ENCODE results near the gene FBXO48. TPM values are rescaled to one million over a fixed set of nuclear protein-coding genes. Genes with fewer than 3 reads are reported as not detected.

Gene FBXO48
- polyA plus RNA-seq, 2 donors = 0.44 to 0.61 TPM

- H3K27me3 ChIP-seq (ENCODE audit: control insufficient read depth in 1 of 2, insufficient read depth in 2 of 2, low read length in 2 of 2) = no peaks in the 10 kb centered on the region
- H3K36me3 ChIP-seq (ENCODE audit: control insufficient read depth in 2 of 2, insufficient read depth in 2 of 2, low read length in 1 of 2) = no peaks in the 10 kb centered on the region
- 40 to 61% methylated on average over 1 of the region's 1 CpG for WGBS, 2 donors
- peaks cover 2 to 7% of the 10 kb centered on the region in 2 donors for H3K4me1 ChIP-seq (ENCODE audit: control insufficient read depth in 2 of 2, insufficient read depth in 2 of 2, low read length in 1 of 2)
- H3K27ac ChIP-seq (ENCODE audit: low read depth in 2 of 2, low read length in 1 of 2) = no peak overlapping the region
- no peaks in the 10 kb centered on the region for H3K9me3 ChIP-seq (ENCODE audit: control insufficient read depth in 2 of 2, insufficient read depth in 1 of 2, low read depth in 1 of 2, low read length in 1 of 2)
- no peak overlapping the region for H3K4me3 ChIP-seq (ENCODE audit: low read depth in 1 of 2, low read length in 2 of 2)
Observed at GRCh38 chr2:68418419-68418818, 48.7 kb downstream of the FBXO48 start.

GRCh38 chr2:68417926-68418325, 49.2 kb downstream of the FBXO48 start:
- Histone ChIP-seq H3K36me3 (ENCODE audit: control insufficient read depth in 2 of 2, insufficient read depth in 2 of 2, low read length in 1 of 2) (no peaks in the 10 kb centered on the region), H3K9me3 (ENCODE audit: control insufficient read depth in 2 of 2, insufficient read depth in 1 of 2, low read depth in 1 of 2, low read length in 1 of 2) (no peaks in the 10 kb centered on the region), H3K27me3 (ENCODE audit: control insufficient read depth in 1 of 2, insufficient read depth in 2 of 2, low read length in 2 of 2) (no peaks in the 10 kb centered on the region), H3K4me1 (ENCODE audit: control insufficient read depth in 2 of 2, insufficient read depth in 2 of 2, low read length in 1 of 2) (peaks cover 2 to 7% of the 10 kb centered on the region in 2 donors), H3K27ac (ENCODE audit: low read depth in 2 of 2, low read length in 1 of 2) (no peak overlapping the region), H3K4me3 (ENCODE audit: low read depth in 1 of 2, low read length in 2 of 2) (no peak overlapping the region)
- WGBS, 2 donors = 48 to 80% methylated on average over 1 of the region's 1 CpG

- no peaks in the 10 kb centered on the region for H3K27me3 ChIP-seq (ENCODE audit: control insufficient read depth in 1 of 2, insufficient read depth in 2 of 2, low read length in 2 of 2)
- H3K4me1 ChIP-seq (ENCODE audit: control insufficient read depth in 2 of 2, insufficient read depth in 2 of 2, low read length in 1 of 2) = peaks cover 2 to 7% of the 10 kb centered on the region in 2 donors
- no peaks in the 10 kb centered on the region for H3K9me3 ChIP-seq (ENCODE audit: control insufficient read depth in 2 of 2, insufficient read depth in 1 of 2, low read depth in 1 of 2, low read length in 1 of 2)
- no peaks in the 10 kb centered on the region for H3K36me3 ChIP-seq (ENCODE audit: control insufficient read depth in 2 of 2, insufficient read depth in 2 of 2, low read length in 1 of 2)
- H3K4me3 ChIP-seq (ENCODE audit: low read depth in 1 of 2, low read length in 2 of 2) = no peak overlapping the region
- 64 to 72% methylated on average over 9 of the region's 9 CpGs for WGBS, 2 donors
- H3K27ac ChIP-seq (ENCODE audit: low read depth in 2 of 2, low read length in 1 of 2) = peak overlapping the region in 1 of 2 donors; percentile 66
Observed at GRCh38 chr2:68416081-68416675, 50.9 kb downstream of the FBXO48 start.

- Histone ChIP-seq H3K4me1 (ENCODE audit: control insufficient read depth in 2 of 2, insufficient read depth in 2 of 2, low read length in 1 of 2) (peaks cover 2 to 7% of the 10 kb centered on the region in 2 donors), H3K27me3 (ENCODE audit: control insufficient read depth in 1 of 2, insufficient read depth in 2 of 2, low read length in 2 of 2) (no peaks in the 10 kb centered on the region), H3K36me3 (ENCODE audit: control insufficient read depth in 2 of 2, insufficient read depth in 2 of 2, low read length in 1 of 2) (no peaks in the 10 kb centered on the region)
Observed at GRCh38 chr2:68415521-68415920, 51.6 kb downstream of the FBXO48 start.

GRCh38 chr2:68414876-68415275, 52.2 kb downstream of the FBXO48 start:
- WGBS, 2 donors = 59 to 67% methylated on average over 3 of the region's 3 CpGs
- peaks cover 2 to 7% of the 10 kb centered on the region in 2 donors for H3K4me1 ChIP-seq (ENCODE audit: control insufficient read depth in 2 of 2, insufficient read depth in 2 of 2, low read length in 1 of 2)

More at GRCh38 chr2:68415521-68415920, 51.6 kb downstream of the FBXO48 start:
- Histone ChIP-seq H3K4me3 (ENCODE audit: low read depth in 1 of 2, low read length in 2 of 2) (no peak overlapping the region), H3K27ac (ENCODE audit: low read depth in 2 of 2, low read length in 1 of 2) (no peak overlapping the region), H3K9me3 (ENCODE audit: control insufficient read depth in 2 of 2, insufficient read depth in 1 of 2, low read depth in 1 of 2, low read length in 1 of 2) (no peaks in the 10 kb centered on the region)

GRCh38 chr2:68414452-68414851, 52.6 kb downstream of the FBXO48 start:
- no peaks in the 10 kb centered on the region for H3K9me3 ChIP-seq (ENCODE audit: control insufficient read depth in 2 of 2, insufficient read depth in 1 of 2, low read depth in 1 of 2, low read length in 1 of 2)
- H3K4me1 ChIP-seq (ENCODE audit: control insufficient read depth in 2 of 2, insufficient read depth in 2 of 2, low read length in 1 of 2) = peaks cover 2 to 7% of the 10 kb centered on the region in 2 donors
- H3K27me3 ChIP-seq (ENCODE audit: control insufficient read depth in 1 of 2, insufficient read depth in 2 of 2, low read length in 2 of 2) = no peaks in the 10 kb centered on the region
- H3K27ac ChIP-seq (ENCODE audit: low read depth in 2 of 2, low read length in 1 of 2) = no peak overlapping the region
- H3K4me3 ChIP-seq (ENCODE audit: low read depth in 1 of 2, low read length in 2 of 2) = no peak overlapping the region
- H3K36me3 ChIP-seq (ENCODE audit: control insufficient read depth in 2 of 2, insufficient read depth in 2 of 2, low read length in 1 of 2) = no peaks in the 10 kb centered on the region

More at GRCh38 chr2:68414876-68415275, 52.2 kb downstream of the FBXO48 start:
- Histone ChIP-seq H3K4me3 (ENCODE audit: low read depth in 1 of 2, low read length in 2 of 2) (no peak overlapping the region), H3K27ac (ENCODE audit: low read depth in 2 of 2, low read length in 1 of 2) (no peak overlapping the region), H3K9me3 (ENCODE audit: control insufficient read depth in 2 of 2, insufficient read depth in 1 of 2, low read depth in 1 of 2, low read length in 1 of 2) (no peaks in the 10 kb centered on the region), H3K36me3 (ENCODE audit: control insufficient read depth in 2 of 2, insufficient read depth in 2 of 2, low read length in 1 of 2) (no peaks in the 10 kb centered on the region), H3K27me3 (ENCODE audit: control insufficient read depth in 1 of 2, insufficient read depth in 2 of 2, low read length in 2 of 2) (no peaks in the 10 kb centered on the region)

GRCh38 chr2:68413466-68413865, 53.6 kb downstream of the FBXO48 start:
- Histone ChIP-seq H3K27me3 (ENCODE audit: control insufficient read depth in 1 of 2, insufficient read depth in 2 of 2, low read length in 2 of 2) (no peaks in the 10 kb centered on the region), H3K4me1 (ENCODE audit: control insufficient read depth in 2 of 2, insufficient read depth in 2 of 2, low read length in 1 of 2) (peaks cover 2 to 3% of the 10 kb centered on the region in 2 donors), H3K9me3 (ENCODE audit: control insufficient read depth in 2 of 2, insufficient read depth in 1 of 2, low read depth in 1 of 2, low read length in 1 of 2) (no peaks in the 10 kb centered on the region), H3K4me3 (ENCODE audit: low read depth in 1 of 2, low read length in 2 of 2) (no peak overlapping the region), H3K27ac (ENCODE audit: low read depth in 2 of 2, low read length in 1 of 2) (no peak overlapping the region), H3K36me3 (ENCODE audit: control insufficient read depth in 2 of 2, insufficient read depth in 2 of 2, low read length in 1 of 2) (no peaks in the 10 kb centered on the region)
- 93 to 97% methylated on average over 2 of the region's 2 CpGs for WGBS, 2 donors

- H3K4me3 ChIP-seq (ENCODE audit: low read depth in 1 of 2, low read length in 2 of 2) = no peak overlapping the region
- H3K27ac ChIP-seq (ENCODE audit: low read depth in 2 of 2, low read length in 1 of 2) = no peak overlapping the region
- no peaks in the 10 kb centered on the region for H3K9me3 ChIP-seq (ENCODE audit: control insufficient read depth in 2 of 2, insufficient read depth in 1 of 2, low read depth in 1 of 2, low read length in 1 of 2)
- no peaks in the 10 kb centered on the region for H3K27me3 ChIP-seq (ENCODE audit: control insufficient read depth in 1 of 2, insufficient read depth in 2 of 2, low read length in 2 of 2)
- WGBS, 2 donors = 65 to 72% methylated on average over 4 of the region's 4 CpGs
- H3K4me1 ChIP-seq (ENCODE audit: control insufficient read depth in 2 of 2, insufficient read depth in 2 of 2, low read length in 1 of 2) = peaks cover 2 to 3% of the 10 kb centered on the region in 2 donors
- no peaks in the 10 kb centered on the region for H3K36me3 ChIP-seq (ENCODE audit: control insufficient read depth in 2 of 2, insufficient read depth in 2 of 2, low read length in 1 of 2)
Observed at GRCh38 chr2:68412127-68412819, 54.8 kb downstream of the FBXO48 start.

GRCh38 chr2:68411397-68412126, 55.5 kb downstream of the FBXO48 start:
- no peak overlapping the region for H3K27ac ChIP-seq (ENCODE audit: low read depth in 2 of 2, low read length in 1 of 2)
- H3K9me3 ChIP-seq (ENCODE audit: control insufficient read depth in 2 of 2, insufficient read depth in 1 of 2, low read depth in 1 of 2, low read length in 1 of 2) = no peaks in the 10 kb centered on the region
- peaks cover 2 to 3% of the 10 kb centered on the region in 2 donors for H3K4me1 ChIP-seq (ENCODE audit: control insufficient read depth in 2 of 2, insufficient read depth in 2 of 2, low read length in 1 of 2)
- no peaks in the 10 kb centered on the region for H3K27me3 ChIP-seq (ENCODE audit: control insufficient read depth in 1 of 2, insufficient read depth in 2 of 2, low read length in 2 of 2)
- no peaks in the 10 kb centered on the region for H3K36me3 ChIP-seq (ENCODE audit: control insufficient read depth in 2 of 2, insufficient read depth in 2 of 2, low read length in 1 of 2)
- 61 to 66% methylated on average over 4 of the region's 4 CpGs for WGBS, 2 donors
- no peak overlapping the region for H3K4me3 ChIP-seq (ENCODE audit: low read depth in 1 of 2, low read length in 2 of 2)

All from esophagus (tissue), 2 donors.